ENCODE data around the gene ZNF467. TPM values are rescaled to one million over a fixed set of nuclear protein-coding genes. Genes with fewer than 3 reads are reported as not detected.

The ZNF467 gene
- total RNA-seq, 1 experiment from 2014 or later: 18.1 TPM

- ChIA-PET POLR2A (no interaction called here), CTCF (no interaction called here)
- TF ChIP-seq POLR2AphosphoS5 (IDR thresholded peaks at IDR 0.05; ENCODE audit: low read depth, low read length) (no peak), TCF7L2 (IDR thresholded peaks at IDR 0.05; ENCODE audit: low read depth, low read length) (no peak), SIN3A (IDR thresholded peaks at IDR 0.05; ENCODE audit: borderline replicate concordance, insufficient read depth, low read depth, low read length) (no peak)
- TF ChIP-seq, protein P1, sequence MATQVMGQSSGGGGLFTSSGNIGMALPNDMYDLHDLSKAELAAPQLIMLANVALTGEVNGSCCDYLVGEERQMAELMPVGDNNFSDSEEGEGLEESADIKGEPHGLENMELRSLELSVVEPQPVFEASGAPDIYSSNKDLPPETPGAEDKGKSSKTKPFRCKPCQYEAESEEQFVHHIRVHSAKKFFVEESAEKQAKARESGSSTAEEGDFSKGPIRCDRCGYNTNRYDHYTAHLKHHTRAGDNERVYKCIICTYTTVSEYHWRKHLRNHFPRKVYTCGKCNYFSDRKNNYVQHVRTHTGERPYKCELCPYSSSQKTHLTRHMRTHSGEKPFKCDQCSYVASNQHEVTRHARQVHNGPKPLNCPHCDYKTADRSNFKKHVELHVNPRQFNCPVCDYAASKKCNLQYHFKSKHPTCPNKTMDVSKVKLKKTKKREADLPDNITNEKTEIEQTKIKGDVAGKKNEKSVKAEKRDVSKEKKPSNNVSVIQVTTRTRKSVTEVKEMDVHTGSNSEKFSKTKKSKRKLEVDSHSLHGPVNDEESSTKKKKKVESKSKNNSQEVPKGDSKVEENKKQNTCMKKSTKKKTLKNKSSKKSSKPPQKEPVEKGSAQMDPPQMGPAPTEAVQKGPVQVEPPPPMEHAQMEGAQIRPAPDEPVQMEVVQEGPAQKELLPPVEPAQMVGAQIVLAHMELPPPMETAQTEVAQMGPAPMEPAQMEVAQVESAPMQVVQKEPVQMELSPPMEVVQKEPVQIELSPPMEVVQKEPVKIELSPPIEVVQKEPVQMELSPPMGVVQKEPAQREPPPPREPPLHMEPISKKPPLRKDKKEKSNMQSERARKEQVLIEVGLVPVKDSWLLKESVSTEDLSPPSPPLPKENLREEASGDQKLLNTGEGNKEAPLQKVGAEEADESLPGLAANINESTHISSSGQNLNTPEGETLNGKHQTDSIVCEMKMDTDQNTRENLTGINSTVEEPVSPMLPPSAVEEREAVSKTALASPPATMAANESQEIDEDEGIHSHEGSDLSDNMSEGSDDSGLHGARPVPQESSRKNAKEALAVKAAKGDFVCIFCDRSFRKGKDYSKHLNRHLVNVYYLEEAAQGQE (IDR thresholded peaks at IDR 0.05; ENCODE audit: insufficient read depth in 1 of 2, low read depth in 2 of 2, low read length in 1 of 2): no peak
- Histone ChIP-seq H3K36me3 (ENCODE audit: control insufficient read depth, insufficient read depth, low read length) (no peaks in the 10 kb centered on the region), H3K4me3 (ENCODE audit: low read depth in 2 of 2, low read length in 2 of 2) (no peak overlapping the region), H3K27me3 (ENCODE audit: control insufficient read depth, insufficient read depth, low read length) (no peaks in the 10 kb centered on the region), H3K4me1 (ENCODE audit: control insufficient read depth, insufficient read depth, low read length) (no peaks in the 10 kb centered on the region), H3K9me3 (ENCODE audit: control insufficient read depth, insufficient read depth, low read depth, low read length) (no peaks in the 10 kb centered on the region), H3K27ac (ENCODE audit: low read length) (no peak overlapping the region)
- intact Hi-C loops (cut with micrococcal nuclease; ENCODE audit: unreplicated experiment) (no loop called here), in situ Hi-C loops (cut with HindIII; ENCODE audit: low pct_unique_long_range_greater_than_20kb, low sequenced_read_pairs) (no loop called here)
- ATAC-seq: no peak
- no peak for DNase-seq (ENCODE audit: low read depth, low spot score)
- no TSS peak for BruUV-seq (replicated peaks)
Measured at GRCh38 chr7:149728491-149729375, 44.7 kb downstream of the ZNF467 start.

- DNase-seq (ENCODE audit: low read depth, low spot score): no peak
- no peak overlapping the region for H3K4me3 ChIP-seq (ENCODE audit: low read depth in 2 of 2, low read length in 2 of 2)
- no peaks in the 10 kb centered on the region for H3K27me3 ChIP-seq (ENCODE audit: control insufficient read depth, insufficient read depth, low read length)
- H3K9me3 ChIP-seq (ENCODE audit: control insufficient read depth, insufficient read depth, low read depth, low read length): no peaks in the 10 kb centered on the region
- in situ Hi-C loops (cut with HindIII; ENCODE audit: low pct_unique_long_range_greater_than_20kb, low sequenced_read_pairs): no loop called here
- intact Hi-C loops (cut with micrococcal nuclease; ENCODE audit: unreplicated experiment): no loop called here
- no peaks in the 10 kb centered on the region for H3K36me3 ChIP-seq (ENCODE audit: control insufficient read depth, insufficient read depth, low read length)
- BruUV-seq (replicated peaks): no TSS peak
- no peaks in the 10 kb centered on the region for H3K4me1 ChIP-seq (ENCODE audit: control insufficient read depth, insufficient read depth, low read length)
- no peak for ATAC-seq
- no peak overlapping the region for H3K27ac ChIP-seq (ENCODE audit: low read length)
- ChIA-PET CTCF (no interaction called here), POLR2A (no interaction called here)
- TF ChIP-seq SIN3A (IDR thresholded peaks at IDR 0.05; ENCODE audit: borderline replicate concordance, insufficient read depth, low read depth, low read length) (no peak), TCF7L2 (IDR thresholded peaks at IDR 0.05; ENCODE audit: low read depth, low read length) (no peak), POLR2AphosphoS5 (IDR thresholded peaks at IDR 0.05; ENCODE audit: low read depth, low read length) (no peak)
- TF ChIP-seq, protein P1 (IDR thresholded peaks at IDR 0.05; ENCODE audit: insufficient read depth in 1 of 2, low read depth in 2 of 2, low read length in 1 of 2): no peak
- TF ChIP-seq, protein P2, sequence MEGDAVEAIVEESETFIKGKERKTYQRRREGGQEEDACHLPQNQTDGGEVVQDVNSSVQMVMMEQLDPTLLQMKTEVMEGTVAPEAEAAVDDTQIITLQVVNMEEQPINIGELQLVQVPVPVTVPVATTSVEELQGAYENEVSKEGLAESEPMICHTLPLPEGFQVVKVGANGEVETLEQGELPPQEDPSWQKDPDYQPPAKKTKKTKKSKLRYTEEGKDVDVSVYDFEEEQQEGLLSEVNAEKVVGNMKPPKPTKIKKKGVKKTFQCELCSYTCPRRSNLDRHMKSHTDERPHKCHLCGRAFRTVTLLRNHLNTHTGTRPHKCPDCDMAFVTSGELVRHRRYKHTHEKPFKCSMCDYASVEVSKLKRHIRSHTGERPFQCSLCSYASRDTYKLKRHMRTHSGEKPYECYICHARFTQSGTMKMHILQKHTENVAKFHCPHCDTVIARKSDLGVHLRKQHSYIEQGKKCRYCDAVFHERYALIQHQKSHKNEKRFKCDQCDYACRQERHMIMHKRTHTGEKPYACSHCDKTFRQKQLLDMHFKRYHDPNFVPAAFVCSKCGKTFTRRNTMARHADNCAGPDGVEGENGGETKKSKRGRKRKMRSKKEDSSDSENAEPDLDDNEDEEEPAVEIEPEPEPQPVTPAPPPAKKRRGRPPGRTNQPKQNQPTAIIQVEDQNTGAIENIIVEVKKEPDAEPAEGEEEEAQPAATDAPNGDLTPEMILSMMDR (IDR thresholded peaks at IDR 0.05): no peak
Measured at GRCh38 chr7:149727899-149728476, 45.4 kb downstream of the ZNF467 start.

Data from Panc1 (cell line).